Astrocyte (in vitro differentiated cells and primary cell): Measurements from ENCODE around the gene FAM227B. TPM values are rescaled to one million over a fixed set of nuclear protein-coding genes. Genes with fewer than 3 reads are reported as not detected.
A peak's percentile ranks its signal among the peaks of the same experiment; 100 is the strongest.

Source experiments
- DNase-seq: peaks from one replicate; pipeline ENCODE4 v3.0.0-alpha.2; 2010; ENCODE audit warnings: low read depth
- FAIRE-seq: peaks from 2 replicates; lab custom pipeline; 2011; peaks lifted over from hg19 to GRCh38; lab: Jason Lieb, UNC
- H2AFZ ChIP-seq: 2 replicates; pipeline ENCODE4 v1.6.0; 2012; ENCODE audit warnings: low read depth, low read length, inconsistent platforms
- H3K27ac ChIP-seq: 2 replicates; pipeline ENCODE4 v1.5.1; 2011; ENCODE audit warnings: low read depth, low read length, inconsistent platforms
- H3K27me3 ChIP-seq: 2 replicates; pipeline ENCODE4 v1.6.0; 2011; ENCODE audit warnings: low read length, inconsistent platforms; ENCODE audit not compliant: insufficient read depth
- H3K36me3 ChIP-seq: 2 replicates; pipeline ENCODE4 v1.5.1; 2011; ENCODE audit warnings: low read length, inconsistent platforms; ENCODE audit not compliant: insufficient read depth
- H3K4me1 ChIP-seq: 2 replicates; pipeline ENCODE4 v1.5.1; 2011; ENCODE audit warnings: low read length, inconsistent platforms; ENCODE audit not compliant: insufficient read depth
- H3K4me2 ChIP-seq: 2 replicates; pipeline ENCODE4 v1.6.0; 2012; ENCODE audit warnings: low read length, inconsistent platforms
- H3K4me3 ChIP-seq: 2 replicates; pipeline ENCODE4 v1.5.1; 2011; ENCODE audit warnings: low read depth, mild to moderate bottlenecking, low read length, inconsistent platforms; ENCODE audit not compliant: insufficient read depth
- H3K79me2 ChIP-seq: 2 replicates; pipeline ENCODE4 v1.6.0; 2012; ENCODE audit warnings: mild to moderate bottlenecking, low read length, inconsistent platforms; ENCODE audit not compliant: insufficient read depth
- H3K9ac ChIP-seq: 2 replicates; pipeline ENCODE4 v1.6.0; 2012; ENCODE audit warnings: mild to moderate bottlenecking, low read length, inconsistent platforms
- H3K9me3 ChIP-seq: 2 replicates; pipeline ENCODE4 v1.5.1; 2012; ENCODE audit warnings: low read depth, mild to moderate bottlenecking, low read length, inconsistent platforms; ENCODE audit not compliant: insufficient read depth
- H4K20me1 ChIP-seq: 2 replicates; pipeline ENCODE4 v1.6.0; 2012; ENCODE audit warnings: low read length, inconsistent platforms; ENCODE audit not compliant: insufficient read depth
- H3K27ac Mint-ChIP-seq: one replicate; pipeline ENCODE4 v1.8.0; 2021; ENCODE audit warnings: mild to moderate bottlenecking, mixed read lengths; ENCODE audit not compliant: unreplicated experiment
- H3K27me3 Mint-ChIP-seq: one replicate; pipeline ENCODE4 v1.8.0; 2021; ENCODE audit warnings: low read depth, mixed read lengths; ENCODE audit not compliant: unreplicated experiment
- H3K36me3 Mint-ChIP-seq: one replicate; pipeline ENCODE4 v1.8.0; 2021; ENCODE audit warnings: low read depth, mixed read lengths; ENCODE audit not compliant: unreplicated experiment
- H3K4me1 Mint-ChIP-seq: one replicate; pipeline ENCODE4 v1.8.0; 2021; ENCODE audit warnings: low read depth, mixed read lengths; ENCODE audit not compliant: unreplicated experiment
- H3K4me3 Mint-ChIP-seq: one replicate; pipeline ENCODE4 v1.8.0; 2021; ENCODE audit warnings: mild to moderate bottlenecking, moderate library complexity, mixed read lengths; ENCODE audit not compliant: unreplicated experiment
- H3K9me3 Mint-ChIP-seq: one replicate; pipeline ENCODE4 v1.8.0; 2021; ENCODE audit warnings: mild to moderate bottlenecking, mixed read lengths; ENCODE audit not compliant: unreplicated experiment
- EZH2 ChIP-seq: IDR thresholded peaks from 2 replicates; pipeline ENCODE4 v1.6.1; 2012; ENCODE audit warnings: mild to moderate bottlenecking, low read length, inconsistent platforms; ENCODE audit not compliant: insufficient read depth
- total RNA-seq: library from RNA; stranded (reverse); gene quantifications from 2 replicates; pipeline ENCODE4 v1.2.1, GENCODE V29; 2021
- TF ChIP-seq, protein P1 (sequence below): IDR thresholded peaks from 2 replicates; pipeline ENCODE4 v1.5.1; 2011; ENCODE audit warnings: low read depth, mild to moderate bottlenecking, inconsistent platforms, low read length, moderate library complexity; ENCODE audit not compliant: insufficient read depth

Gene FAM227B
- total RNA-seq, 1 donor from 2014 or later = 5.7 TPM

DNA sequence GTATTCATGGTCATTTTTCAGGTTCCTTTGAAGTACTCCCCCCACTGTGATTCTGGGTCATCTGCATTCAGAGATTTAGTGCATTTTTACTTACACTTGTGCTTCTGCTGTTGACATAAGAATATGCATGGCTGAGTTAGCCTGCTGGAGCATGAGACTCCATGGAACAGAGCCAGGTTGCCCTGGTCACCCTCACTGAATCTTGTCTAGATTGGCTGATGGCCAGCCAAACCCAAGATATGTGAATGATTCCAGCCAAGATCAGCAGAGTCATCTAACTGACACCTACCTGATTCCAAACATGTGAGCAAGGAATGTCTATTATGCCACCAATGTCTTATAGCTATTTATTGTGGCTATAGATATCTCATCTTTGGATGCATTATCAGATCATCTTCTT lies 25.3 kb upstream of the FAM227B start:
- DNase-seq (peak; percentile 79), FAIRE-seq (peak; percentile 63)
- H3K27ac ChIP-seq = peak overlapping the region; percentile 15
- H3K4me3 ChIP-seq = no peak overlapping the region
- Mint-ChIP-seq H3K27me3 (no peaks in the 10 kb centered on the region), H3K9me3 (no peaks in the 10 kb centered on the region), H3K27ac (no peak overlapping the region), H3K4me1 (peaks cover 22% of the 10 kb centered on the region), H3K4me3 (no peak overlapping the region), H3K36me3 (peaks cover 5% of the 10 kb centered on the region)
- no peaks in the 10 kb centered on the region for H3K36me3 ChIP-seq
- TF ChIP-seq, protein P1, sequence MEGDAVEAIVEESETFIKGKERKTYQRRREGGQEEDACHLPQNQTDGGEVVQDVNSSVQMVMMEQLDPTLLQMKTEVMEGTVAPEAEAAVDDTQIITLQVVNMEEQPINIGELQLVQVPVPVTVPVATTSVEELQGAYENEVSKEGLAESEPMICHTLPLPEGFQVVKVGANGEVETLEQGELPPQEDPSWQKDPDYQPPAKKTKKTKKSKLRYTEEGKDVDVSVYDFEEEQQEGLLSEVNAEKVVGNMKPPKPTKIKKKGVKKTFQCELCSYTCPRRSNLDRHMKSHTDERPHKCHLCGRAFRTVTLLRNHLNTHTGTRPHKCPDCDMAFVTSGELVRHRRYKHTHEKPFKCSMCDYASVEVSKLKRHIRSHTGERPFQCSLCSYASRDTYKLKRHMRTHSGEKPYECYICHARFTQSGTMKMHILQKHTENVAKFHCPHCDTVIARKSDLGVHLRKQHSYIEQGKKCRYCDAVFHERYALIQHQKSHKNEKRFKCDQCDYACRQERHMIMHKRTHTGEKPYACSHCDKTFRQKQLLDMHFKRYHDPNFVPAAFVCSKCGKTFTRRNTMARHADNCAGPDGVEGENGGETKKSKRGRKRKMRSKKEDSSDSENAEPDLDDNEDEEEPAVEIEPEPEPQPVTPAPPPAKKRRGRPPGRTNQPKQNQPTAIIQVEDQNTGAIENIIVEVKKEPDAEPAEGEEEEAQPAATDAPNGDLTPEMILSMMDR = no peak
- TF ChIP-seq EZH2 = no peak
- peak overlapping the region; percentile 13 for H3K4me2 ChIP-seq
- no peak overlapping the region for H2AFZ ChIP-seq
- no peaks in the 10 kb centered on the region for H3K27me3 ChIP-seq
- peaks cover 9% of the 10 kb centered on the region for H3K4me1 ChIP-seq
- no peaks in the 10 kb centered on the region for H3K79me2 ChIP-seq
- H4K20me1 ChIP-seq = no peaks in the 10 kb centered on the region
- no peaks in the 10 kb centered on the region for H3K9me3 ChIP-seq
- no peak overlapping the region for H3K9ac ChIP-seq

DNA sequence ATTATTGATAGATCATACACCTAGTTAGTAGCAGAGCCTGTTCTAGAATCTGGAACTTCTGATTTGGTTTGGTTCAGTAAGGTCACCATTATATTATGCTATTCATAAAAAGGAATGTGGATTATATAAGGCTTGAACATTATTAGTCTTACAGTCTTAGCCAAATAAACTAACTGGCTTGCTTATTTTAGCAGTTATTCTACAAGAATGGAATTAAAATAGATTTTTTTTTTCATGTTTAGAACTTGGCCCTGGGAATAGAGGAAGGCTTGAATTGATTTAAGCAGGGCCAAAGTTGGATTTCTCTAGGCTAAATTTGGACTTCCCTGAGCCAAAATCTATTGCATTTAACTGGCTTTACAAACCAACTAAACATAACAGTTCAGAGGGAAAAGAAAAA lies 24.7 kb upstream of the FAM227B start:
- H3K36me3 ChIP-seq = no peaks in the 10 kb centered on the region
- no peaks in the 10 kb centered on the region for H3K27me3 Mint-ChIP-seq
- H3K9ac ChIP-seq = no peak overlapping the region
- H3K4me3 ChIP-seq = no peak overlapping the region
- no peaks in the 10 kb centered on the region for H3K79me2 ChIP-seq
- peak overlapping the region; percentile 13 for H3K4me2 ChIP-seq
- H3K27ac Mint-ChIP-seq = peak overlapping the region; percentile 14
- H3K36me3 Mint-ChIP-seq = peaks cover 5% of the 10 kb centered on the region
- H3K9me3 Mint-ChIP-seq = no peaks in the 10 kb centered on the region
- no peak overlapping the region for H3K4me3 Mint-ChIP-seq
- H3K4me1 ChIP-seq = peaks cover 9% of the 10 kb centered on the region
- no peak for FAIRE-seq
- TF ChIP-seq EZH2 = no peak
- TF ChIP-seq, protein P1 = no peak
- H3K9me3 ChIP-seq = no peaks in the 10 kb centered on the region
- no peaks in the 10 kb centered on the region for H4K20me1 ChIP-seq
- no peak overlapping the region for H2AFZ ChIP-seq
- DNase-seq = no peak
- peak overlapping the region; percentile 15 for H3K27ac ChIP-seq
- peaks cover 21% of the 10 kb centered on the region for H3K4me1 Mint-ChIP-seq
- H3K27me3 ChIP-seq = no peaks in the 10 kb centered on the region

DNA sequence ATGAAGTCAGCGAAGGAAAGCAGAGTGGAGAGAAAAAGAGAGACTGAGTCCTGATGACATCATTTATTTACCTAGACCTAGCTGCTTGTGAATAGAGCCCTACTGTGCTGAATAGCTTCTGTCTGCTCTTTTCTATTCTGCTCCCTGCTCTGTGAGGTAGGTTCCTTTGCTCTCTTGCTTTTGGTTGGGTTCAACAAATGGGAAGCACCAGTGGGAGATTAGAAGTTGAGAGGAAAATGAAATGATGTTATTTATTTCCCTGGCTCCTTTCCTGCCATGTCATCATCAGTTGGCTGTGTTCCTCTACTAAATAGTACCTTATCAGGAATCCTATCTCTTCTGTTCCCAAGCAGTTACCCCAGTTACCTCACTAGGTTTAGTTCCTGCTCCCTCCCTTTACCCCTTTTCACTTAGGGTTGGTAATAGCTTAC lies 23.8 kb upstream of the FAM227B start:
- no peak for FAIRE-seq
- no peaks in the 10 kb centered on the region for H3K9me3 ChIP-seq
- no peaks in the 10 kb centered on the region for H3K9me3 Mint-ChIP-seq

More for the DNA sequence above, 23.8 kb upstream of the FAM227B start:
- H3K27me3 ChIP-seq = no peaks in the 10 kb centered on the region
- H4K20me1 ChIP-seq = no peaks in the 10 kb centered on the region
- peaks cover 9% of the 10 kb centered on the region for H3K4me1 ChIP-seq
- H3K36me3 Mint-ChIP-seq = peaks cover 5% of the 10 kb centered on the region
- H3K4me2 ChIP-seq = no peak overlapping the region
- H3K27ac Mint-ChIP-seq = no peak overlapping the region
- H3K9ac ChIP-seq = no peak overlapping the region
- H3K36me3 ChIP-seq = no peaks in the 10 kb centered on the region
- no peaks in the 10 kb centered on the region for H3K79me2 ChIP-seq
- no peak overlapping the region for H3K4me3 ChIP-seq
- no peak overlapping the region for H2AFZ ChIP-seq
- no peaks in the 10 kb centered on the region for H3K27me3 Mint-ChIP-seq
- no peak overlapping the region for H3K4me3 Mint-ChIP-seq
- no peak for TF ChIP-seq EZH2
- TF ChIP-seq, protein P1 = no peak
- peaks cover 15% of the 10 kb centered on the region for H3K4me1 Mint-ChIP-seq
- H3K27ac ChIP-seq = no peak overlapping the region
- peak; percentile 36 for DNase-seq
